NCI-H128 (cell line): ENCODE data around the gene TREM1.
"Not testable (repeated sequence)": the region's sequence is repeated elsewhere in the genome, so short reads cannot be mapped to it uniquely, and the experiment has no call there.

Experiments
- DNase-seq: peaks from one replicate; lab custom pipeline; 2025; ENCODE audit not compliant: unreplicated experiment; lab: John Stamatoyannopoulos, UW

Gene TREM1

DNA sequence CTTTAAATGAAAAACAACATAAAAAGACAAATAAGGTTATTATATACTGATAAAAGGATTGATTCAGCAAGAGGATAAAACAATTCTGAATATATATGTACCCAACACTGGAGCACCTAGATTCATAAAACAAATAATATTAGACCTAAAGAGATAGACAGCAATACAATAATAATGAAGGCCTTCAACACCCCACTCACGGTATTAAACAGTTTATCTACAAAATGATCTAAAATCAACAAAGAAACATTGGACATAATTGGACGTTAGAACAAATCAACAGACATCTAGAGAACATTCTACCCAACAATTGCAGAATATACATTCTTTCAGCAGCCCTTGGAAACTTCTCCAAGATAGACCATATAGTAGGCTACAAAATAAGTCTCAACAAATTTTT, 24.1 kb downstream of the TREM1 start:
- no peak for DNase-seq

DNA sequence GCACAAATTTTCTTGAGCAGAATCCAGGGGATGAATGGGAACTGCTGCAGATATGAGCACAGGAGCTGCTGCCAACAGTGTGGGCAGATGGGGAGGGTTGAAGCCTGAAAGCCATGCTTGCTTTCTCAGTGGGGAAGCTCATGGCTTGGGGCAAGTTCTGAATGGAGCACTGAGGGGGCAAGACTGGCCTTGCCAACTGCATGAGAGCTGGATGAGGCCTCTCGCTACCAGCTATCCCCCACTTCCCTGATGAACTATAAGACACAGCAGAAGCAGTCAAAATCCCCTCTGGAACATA, 28.3 kb downstream of the TREM1 start:
- no peak for DNase-seq

DNA sequence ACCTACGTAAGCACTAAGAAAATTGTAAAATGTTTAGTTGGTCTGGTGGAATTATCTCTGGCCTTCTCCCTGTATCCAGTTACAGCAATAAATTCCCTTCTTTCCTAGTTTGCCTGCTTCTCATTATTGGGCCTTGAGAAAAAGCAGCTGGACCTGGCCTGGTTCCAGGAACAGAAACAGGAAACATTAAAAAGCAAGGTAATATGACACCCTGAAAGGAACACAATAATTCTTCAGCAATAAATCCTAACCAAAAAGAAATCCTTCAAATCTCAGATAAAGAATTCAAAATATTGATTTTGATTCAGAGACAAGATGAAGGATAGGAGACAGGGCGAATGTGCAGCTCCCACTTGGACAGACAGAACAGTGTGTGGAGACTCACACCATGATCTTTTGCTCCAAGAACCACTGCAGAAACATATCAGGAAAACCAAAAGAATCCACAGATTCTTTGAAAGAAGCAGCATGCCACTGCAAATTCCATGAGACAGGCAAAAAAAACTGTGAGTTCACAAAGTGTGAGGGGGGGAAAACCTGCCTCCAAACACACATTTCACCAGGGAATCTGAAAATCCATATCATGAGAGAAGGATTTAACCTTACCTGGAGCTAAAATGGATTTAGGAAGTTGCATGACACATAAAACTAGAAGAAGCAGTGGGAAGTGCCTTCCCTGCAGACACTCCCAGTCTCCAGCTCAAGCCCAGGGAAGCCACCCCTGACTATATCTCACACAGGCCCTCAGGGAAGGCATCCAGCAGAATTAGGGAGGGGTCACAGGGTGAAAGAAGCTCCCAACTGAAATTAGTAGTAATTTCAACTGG, 28.9 kb downstream of the TREM1 start:
- DNase-seq: peak; percentile 12

DNA sequence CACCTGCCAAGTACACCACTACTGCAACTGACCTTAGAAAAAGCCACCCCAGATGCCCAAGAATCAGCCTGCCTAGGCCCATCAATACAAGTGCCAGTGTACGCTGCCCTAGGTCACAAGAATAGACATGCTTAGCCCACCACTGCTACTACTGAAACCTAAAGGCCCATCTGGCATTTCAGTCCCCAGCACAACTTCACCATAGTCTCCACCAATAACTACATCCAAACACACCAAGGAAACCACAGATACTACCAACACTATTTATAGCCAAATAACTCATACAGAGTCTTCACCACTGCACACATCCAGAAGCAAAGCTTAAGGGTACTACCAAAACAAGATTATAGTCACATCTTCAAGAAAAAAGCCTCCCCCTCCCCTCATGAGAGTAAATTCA, 30.1 kb downstream of the TREM1 start:
- no peak for DNase-seq

DNA sequence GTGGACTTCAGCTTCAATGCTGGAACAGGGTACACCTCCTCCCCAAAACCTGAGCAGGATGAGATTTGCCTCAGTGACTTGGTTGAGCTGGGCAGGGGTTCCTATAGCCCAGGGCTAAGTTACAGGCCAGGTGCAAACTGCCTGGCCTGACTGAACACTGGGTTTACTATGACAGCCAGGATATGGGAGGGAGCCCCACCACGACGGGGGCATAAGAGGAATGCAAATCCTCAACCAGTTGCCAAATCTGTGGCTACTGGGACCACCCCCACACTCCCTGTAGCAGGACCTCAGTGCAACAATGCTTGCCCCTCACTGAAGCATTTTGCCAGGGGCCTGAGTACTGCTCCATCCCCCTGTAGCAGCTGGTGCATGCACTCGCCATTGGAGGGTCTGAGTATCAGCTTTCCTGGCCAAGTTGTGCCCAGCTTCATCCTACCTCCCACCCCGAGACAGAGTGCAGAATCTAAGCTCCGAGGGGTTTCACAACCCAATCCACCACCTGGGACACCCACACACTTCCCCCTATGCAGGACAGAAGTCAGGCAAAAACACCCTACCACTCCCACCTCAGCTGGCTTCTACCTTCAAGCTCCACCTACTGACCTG, 30.7 kb downstream of the TREM1 start:
- DNase-seq: no peak

DNA sequence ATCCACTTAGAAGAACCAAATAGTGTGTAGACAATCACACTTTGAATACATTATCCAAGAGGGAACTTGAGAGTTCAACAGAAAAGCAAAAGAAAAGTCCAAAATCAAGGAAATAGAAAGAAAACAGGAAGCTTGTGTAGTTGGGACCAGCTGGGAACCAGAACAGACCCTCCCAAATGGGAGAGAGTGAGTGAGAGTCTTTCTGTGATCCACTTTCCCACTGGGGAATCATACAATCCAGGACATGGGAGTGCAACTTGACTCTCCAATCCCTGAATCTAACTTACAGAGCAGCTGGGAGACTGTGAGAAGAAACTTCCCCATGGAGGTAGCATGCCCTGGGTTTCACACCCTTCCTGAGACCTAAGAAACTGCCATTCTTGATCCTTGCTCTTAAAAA, 31.4 kb downstream of the TREM1 start:
- no peak for DNase-seq

DNA sequence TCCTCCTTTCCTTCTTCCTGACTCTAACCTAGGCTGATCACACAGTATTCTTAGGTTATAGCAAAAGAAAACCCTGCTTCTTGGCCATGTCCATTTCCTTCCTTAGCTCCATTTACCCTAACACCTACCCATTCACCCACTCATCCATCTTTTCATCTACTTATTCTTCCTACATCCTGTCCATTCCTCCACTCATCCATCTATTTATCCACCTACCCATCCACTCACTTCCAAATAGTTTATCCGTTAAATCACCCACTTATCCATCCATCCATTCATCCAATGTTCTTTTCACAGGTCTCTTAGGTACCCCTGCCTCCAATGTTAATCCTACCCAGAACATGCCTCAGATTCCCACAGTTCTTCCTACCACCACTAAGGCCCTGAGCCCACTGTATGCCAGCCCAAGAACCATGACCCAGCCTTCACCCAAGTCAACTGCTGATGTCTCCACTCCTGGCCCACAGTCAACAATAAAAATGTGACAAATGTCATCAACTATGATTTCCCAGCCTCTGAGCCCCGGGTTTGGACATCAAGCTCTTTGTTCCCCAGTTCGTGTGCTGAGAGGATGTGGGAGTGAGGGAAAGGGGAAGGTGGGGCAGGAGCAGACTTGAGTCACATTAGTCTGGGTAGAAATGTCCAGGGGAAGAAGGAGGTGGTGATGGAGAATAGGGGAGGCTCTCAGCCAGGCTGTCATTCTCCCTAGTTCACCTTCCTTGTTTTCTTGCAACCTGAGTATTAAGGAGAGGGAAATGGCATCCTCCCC, 33.9 kb downstream of the TREM1 start:
- DNase-seq: no peak

DNA sequence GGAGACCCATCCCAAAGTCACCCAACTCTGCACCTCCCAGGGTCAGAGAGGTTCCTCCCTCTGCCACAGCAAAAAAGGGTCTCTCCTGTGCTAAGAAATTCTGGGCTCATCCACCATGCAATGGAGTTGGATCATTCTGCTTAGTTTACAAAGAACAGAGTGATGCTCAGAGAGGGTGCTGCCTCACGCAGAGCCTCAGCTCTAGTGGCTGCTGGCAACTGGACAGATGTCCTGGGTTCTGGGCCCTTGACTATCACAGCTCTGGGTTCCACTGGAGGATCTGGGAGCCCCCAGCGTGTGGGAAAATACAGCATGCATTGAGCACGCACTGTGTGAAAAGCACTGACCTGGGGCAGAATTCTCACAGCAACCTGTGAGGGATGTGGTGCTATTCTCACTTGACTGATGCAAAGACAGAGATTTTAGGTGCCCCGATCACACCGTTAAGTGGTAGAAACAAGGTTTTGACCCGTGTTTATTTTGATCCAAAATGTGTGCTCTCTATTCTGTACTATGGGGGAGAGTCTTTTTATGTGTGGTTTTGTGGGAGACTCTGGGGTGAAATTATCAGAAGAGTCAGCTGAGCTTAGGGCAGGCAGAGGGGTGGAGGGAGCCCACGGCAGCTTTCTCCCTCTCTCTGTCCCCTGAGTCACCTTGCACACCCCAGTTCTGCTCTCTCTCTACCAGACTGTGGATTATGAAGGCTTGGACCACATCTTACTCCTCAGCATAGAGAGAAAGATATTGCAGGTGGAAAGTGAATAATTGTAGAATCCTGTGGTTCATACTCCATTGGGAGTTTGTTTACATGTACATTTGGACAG, 38.4 kb downstream of the TREM1 start:
- no peak for DNase-seq

DNA sequence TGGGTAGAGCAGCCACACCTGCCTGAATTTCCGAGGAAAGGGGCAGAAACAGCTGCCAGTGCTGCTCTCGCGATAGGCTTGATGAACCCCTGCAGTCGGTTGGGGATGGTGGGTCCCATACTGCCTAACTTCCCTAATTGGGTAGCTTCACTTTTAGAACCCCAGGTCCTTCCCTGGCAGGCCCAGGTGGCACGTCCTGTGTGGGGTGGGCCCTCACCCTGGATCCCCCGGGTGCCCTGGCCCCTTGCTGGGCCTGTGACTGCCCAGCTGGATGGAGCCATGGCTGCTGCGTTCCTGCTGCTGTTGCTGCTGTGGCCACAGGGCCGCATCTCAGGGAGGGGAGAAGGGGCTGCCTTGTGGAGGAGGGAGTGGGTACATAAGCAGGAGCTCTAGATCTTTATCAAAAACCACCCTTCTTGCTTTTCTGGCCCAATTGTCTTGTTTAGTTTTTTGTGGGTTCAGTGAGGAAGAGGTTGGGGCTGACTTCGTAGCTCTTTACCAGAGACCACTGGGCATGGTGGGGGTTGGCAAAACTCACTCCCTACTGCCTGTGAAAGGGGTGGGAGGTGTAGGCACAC, 39.1 kb downstream of the TREM1 start:
- no peak for DNase-seq

DNA sequence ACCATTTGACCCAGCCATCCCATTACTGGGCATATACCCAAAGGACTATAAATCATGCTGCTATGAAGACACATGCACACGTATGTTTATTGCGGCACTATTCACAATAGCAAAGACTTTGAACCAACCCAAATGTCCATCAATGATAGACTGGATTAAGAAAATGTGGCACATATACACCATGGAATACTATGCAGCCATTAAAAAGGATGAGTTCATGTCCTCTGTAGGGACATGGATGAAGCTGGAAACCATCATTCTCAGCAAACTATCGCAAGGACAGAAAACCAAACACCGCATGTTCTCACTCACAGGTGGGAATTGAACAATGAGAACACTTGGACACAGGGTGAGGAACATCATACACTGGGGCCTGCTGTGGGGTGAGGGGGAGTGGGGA, 40.0 kb downstream of the TREM1 start:
- DNase-seq: not testable (repeated sequence)

DNA sequence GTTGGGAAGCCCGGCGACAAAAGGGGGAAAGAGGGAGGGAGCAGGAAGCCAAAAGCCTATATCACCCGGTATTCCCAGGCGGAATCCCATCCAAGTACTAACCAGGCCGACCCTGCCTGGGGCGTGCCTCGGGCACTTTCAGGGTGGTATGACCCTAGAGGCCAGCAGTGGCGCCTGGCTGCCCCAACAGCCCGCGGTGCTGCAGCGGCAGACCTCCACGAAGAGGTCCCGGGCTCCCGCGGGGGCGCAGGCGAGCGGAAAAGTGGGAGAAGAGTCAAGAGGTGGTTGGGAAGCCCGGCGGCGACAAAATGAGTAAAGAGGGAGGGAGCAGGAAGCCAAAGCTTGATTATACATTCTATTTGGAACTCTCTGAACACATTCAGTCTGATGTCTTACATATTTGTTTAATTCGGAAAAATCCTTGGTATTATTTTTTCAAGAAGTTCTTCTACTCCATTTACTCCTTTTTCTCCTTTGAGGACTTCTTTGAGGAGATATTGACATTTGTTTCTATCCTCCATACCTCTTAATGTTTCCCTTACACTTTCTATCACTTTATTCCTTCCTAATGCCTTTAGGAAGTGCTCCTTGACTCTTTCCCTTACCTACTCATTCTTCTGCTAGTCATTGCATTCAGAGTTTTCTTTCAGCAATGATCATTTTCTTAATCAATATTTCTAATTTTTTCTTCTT, 46.9 kb downstream of the TREM1 start:
- DNase-seq: no peak

DNA sequence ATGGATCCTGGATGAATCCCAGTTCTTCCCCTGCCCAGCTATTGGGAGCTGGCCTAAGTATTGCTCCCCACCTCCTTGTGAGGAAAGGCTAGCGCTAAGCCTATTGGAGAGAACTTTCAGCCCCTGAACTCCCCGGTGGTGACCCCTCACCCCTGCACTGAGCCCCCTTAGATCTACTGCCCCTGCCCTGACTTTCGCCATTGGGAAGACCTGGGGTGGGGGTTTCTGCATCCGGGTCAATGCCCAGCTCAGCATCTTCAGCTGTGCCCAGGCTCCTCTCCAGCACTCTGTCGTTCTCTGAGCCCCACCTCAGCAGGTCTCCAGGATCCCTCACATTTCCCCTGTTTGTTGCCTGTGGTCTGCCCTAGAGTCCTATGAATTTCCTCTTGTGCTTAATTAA, 49.4 kb downstream of the TREM1 start:
- DNase-seq: no peak

DNA sequence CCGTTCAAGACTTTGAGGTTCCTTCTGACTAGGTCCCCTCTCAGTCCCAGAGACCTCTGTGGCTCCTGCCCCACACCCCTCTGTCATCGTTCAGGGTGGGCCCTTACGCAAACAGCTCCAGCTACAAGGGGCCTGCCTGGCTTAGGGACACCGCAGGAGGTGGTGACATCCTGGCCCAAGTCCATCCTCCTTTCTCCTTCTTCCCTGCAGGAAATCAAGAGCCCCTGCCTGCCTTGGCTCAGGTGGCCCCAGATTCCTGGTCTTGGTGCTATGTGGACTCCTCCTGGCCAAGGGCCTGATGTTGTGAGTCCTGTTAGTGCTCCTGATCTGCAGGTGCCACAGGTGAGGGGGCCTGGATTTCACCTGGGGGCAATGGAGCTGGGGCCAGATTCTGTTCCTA, 50.2 kb downstream of the TREM1 start:
- DNase-seq: no peak

DNA sequence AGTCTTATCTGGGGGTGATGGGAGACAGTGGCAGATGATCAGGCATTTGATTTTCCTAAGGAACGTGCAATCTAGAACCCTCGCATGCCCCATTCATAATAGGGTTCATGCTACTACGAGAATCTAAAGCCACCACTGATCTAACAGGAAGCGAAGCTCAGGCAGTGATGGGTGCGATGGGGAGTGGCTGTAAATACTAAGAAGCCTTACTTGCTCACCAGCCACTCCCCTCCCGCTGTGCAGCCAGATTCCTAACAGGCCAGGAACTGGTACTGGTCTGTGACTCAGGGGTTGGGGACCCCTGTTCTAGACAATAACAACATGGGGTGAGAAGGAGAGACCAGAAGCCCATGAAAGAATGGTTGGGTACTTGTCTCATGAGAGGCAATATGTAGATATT, 53.8 kb downstream of the TREM1 start:
- no peak for DNase-seq

DNA sequence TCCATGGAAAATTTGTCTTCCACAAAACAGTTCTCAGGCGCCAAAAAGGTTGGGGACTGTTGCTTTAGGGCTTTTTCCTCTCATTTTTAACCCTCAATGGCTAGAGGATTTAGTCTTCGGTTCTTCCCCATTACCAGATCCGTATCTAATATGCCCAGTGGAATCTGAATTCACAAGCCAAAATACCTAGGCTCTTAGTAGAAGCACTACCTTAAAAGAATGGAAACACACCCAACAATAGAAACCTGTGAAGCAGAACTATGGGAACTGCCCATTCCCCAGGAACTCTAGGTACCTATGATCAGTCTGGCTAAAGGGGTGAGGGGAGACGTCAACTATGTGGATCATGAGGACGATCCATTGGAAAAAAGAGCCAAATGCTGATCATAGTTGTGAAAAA, 55.2 kb downstream of the TREM1 start:
- DNase-seq: no peak

DNA sequence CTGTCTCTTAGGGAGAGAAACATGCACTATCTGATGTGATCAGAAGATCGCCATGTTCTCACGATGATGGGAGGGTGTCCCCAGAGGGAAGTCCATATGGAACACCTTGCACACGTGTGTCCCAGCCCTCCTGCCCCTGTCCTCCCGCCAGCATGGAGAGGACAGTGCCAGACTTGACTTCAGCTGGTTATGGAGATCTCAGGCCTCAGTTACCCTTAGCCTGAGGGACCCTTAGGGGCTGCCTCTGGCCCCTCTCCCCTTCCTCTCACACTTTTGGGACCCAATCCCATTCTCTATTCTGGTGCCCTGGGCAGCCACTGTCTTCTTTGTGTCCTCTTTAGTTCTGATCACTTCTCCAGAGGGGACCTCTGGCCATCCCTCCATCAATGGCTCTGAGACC, 56.8 kb downstream of the TREM1 start:
- DNase-seq: no peak

DNA sequence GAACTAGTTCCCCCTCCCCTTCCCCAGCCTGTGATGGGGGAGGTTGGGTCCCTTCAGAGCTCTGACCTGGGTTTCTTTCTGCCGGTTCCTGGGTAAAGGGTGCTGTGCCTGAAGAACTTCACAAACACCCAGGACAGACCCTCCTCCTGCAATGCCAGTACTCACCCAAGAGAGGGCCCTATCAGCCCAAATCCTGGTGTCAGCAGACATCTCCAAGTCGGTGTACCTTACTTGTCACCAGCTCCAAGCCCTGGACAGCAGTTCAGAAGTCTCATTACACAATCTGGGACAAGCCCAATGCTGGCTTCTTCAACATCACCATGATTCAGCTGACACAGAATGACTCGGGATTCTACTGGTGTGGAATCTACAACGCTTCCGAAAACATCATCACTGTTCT, 57.9 kb downstream of the TREM1 start:
- DNase-seq: no peak

DNA sequence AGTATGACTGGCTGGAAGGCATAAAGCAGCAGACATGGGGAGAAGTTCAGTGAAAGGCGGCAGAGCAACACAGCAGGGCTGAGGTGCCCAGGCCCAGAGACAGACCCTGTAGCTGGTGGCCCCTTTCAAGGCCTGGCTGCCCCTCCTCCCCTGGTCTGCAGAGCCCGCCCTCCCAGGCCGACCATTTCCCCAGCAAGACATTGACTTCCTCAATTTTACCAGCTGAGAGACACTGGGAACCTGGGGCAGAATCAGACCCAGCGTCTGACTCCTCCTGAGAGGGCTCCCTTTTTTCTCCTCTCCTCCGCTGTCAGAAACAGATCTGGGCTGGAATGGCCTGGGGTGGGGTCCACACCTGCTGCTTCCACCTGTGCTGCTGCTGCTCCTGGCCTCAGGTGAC, 58.4 kb downstream of the TREM1 start, which contains the start of gene TREML4:
TREML4 (plus strand) TSS at position 254 of the 400 bp plus-strand sequence; CDS start at position 333, 79 bp downstream.
- DNase-seq: no peak

DNA sequence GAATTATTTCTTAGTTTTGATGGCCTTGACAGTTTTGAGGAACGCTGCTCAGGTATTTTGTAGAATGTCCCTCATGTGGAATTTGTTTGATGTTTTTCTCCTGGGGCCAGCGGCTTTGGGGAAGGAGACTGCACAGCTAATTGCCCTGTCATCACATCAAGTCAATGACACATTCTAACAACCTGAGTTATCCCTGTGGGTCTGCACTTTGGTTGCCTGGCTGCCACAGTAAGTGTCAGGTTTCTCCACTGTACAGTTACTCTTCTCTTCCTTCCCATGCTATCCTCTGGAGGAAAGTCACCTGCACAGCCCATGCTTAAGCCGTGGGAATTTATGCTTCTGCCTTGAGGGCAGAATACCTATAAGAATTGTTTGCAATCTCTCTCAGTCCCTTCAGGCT, 59.7 kb downstream of the TREM1 start:
- peak; percentile 15 for DNase-seq

DNA sequence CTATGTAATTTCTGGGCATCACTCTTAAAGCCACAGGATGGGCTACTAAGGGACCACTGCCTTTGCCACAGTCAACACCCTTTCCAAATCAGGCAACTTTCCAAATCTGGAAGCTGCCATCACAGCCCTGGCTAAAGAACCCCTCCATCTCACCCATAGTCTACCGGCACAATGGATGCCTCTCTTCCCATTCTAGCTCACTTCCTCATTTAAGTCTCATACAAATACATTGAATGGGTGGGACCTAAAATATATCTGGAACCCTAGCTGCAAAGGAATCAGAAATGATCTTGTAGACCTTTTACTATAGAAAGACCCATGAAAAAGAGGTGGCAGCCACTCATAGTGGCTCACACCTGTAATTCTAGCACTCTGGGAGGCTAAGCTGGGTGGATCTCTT, 61.7 kb downstream of the TREM1 start:
- DNase-seq: no peak
